Nephron progenitor cell (in vitro differentiated cells): ENCODE data around the gene POLR1A.

Experiments used
- DNase-seq: peaks from one replicate; pipeline ENCODE4 v3.0.0; 2021
- H3K27ac Mint-ChIP-seq: 2 replicates; pipeline ENCODE4 v1.8.0; 2021; ENCODE audit warnings: mild to moderate bottlenecking, moderate library complexity, mixed read lengths
- H3K27me3 Mint-ChIP-seq: 2 replicates; pipeline ENCODE4 v1.8.0; 2021; ENCODE audit warnings: mild to moderate bottlenecking, low read depth, mixed read lengths; ENCODE audit not compliant: poor library complexity
- H3K36me3 Mint-ChIP-seq: 2 replicates; pipeline ENCODE4 v1.8.0; 2021; ENCODE audit warnings: low read depth, mixed read lengths
- H3K4me1 Mint-ChIP-seq: 2 replicates; pipeline ENCODE4 v1.8.0; 2021; ENCODE audit warnings: mixed read lengths
- H3K4me3 Mint-ChIP-seq: 2 replicates; pipeline ENCODE4 v1.8.0; 2021; ENCODE audit warnings: mild to moderate bottlenecking, moderate library complexity, mixed read lengths
- H3K9me3 Mint-ChIP-seq: 2 replicates; pipeline ENCODE4 v1.8.0; 2021; ENCODE audit warnings: mild to moderate bottlenecking, moderate library complexity, mixed read lengths
- CTCF ChIP-seq: fragments of 200-600 bp; sonication (generic); IDR thresholded peaks from 2 replicates; pipeline ENCODE4 v1.5.0; 2021; ENCODE audit warnings: antibody characterized with exemption

The POLR1A gene

GRCh38 chr2:85981579-85982247 lies 124.0 kb downstream of the POLR1A start:
- Mint-ChIP-seq H3K4me3 (no peak overlapping the region), H3K27me3 (peaks cover 28% of the 10 kb centered on the region), H3K27ac (no peak overlapping the region), H3K4me1 (no peaks in the 10 kb centered on the region), H3K36me3 (no peaks in the 10 kb centered on the region), H3K9me3 (peaks cover 4% of the 10 kb centered on the region)
- DNase-seq: no peak
- no peak for TF ChIP-seq CTCF

- no peak for TF ChIP-seq CTCF
- Mint-ChIP-seq H3K27ac (no peak overlapping the region), H3K4me3 (no peak overlapping the region), H3K9me3 (no peaks in the 10 kb centered on the region), H3K4me1 (no peaks in the 10 kb centered on the region), H3K36me3 (no peaks in the 10 kb centered on the region), H3K27me3 (peaks cover 43% of the 10 kb centered on the region)
- DNase-seq: no peak
Measured at GRCh38 chr2:85978883-85979780, 126.6 kb downstream of the POLR1A start.

- Mint-ChIP-seq H3K4me1 (no peaks in the 10 kb centered on the region), H3K27ac (no peak overlapping the region), H3K9me3 (peaks cover 15% of the 10 kb centered on the region), H3K36me3 (no peaks in the 10 kb centered on the region), H3K27me3 (peaks cover 56% of the 10 kb centered on the region), H3K4me3 (no peak overlapping the region)
- DNase-seq: no peak
- TF ChIP-seq CTCF: no peak
Measured at GRCh38 chr2:85976106-85976920, 129.4 kb downstream of the POLR1A start.

GRCh38 chr2:85975581-85975980 lies 130.1 kb downstream of the POLR1A start:
- H3K36me3 Mint-ChIP-seq: no peaks in the 10 kb centered on the region
- H3K9me3 Mint-ChIP-seq: peaks cover 22% of the 10 kb centered on the region
- no peak overlapping the region for H3K4me3 Mint-ChIP-seq
- DNase-seq: no peak
- H3K27me3 Mint-ChIP-seq: peaks cover 53% of the 10 kb centered on the region
- peak overlapping the region; percentile 78 for H3K27ac Mint-ChIP-seq
- no peak for TF ChIP-seq CTCF
- no peaks in the 10 kb centered on the region for H3K4me1 Mint-ChIP-seq

- peaks cover 48% of the 10 kb centered on the region for H3K27me3 Mint-ChIP-seq
- H3K4me1 Mint-ChIP-seq: no peaks in the 10 kb centered on the region
- H3K27ac Mint-ChIP-seq: no peak overlapping the region
- peaks cover 28% of the 10 kb centered on the region for H3K9me3 Mint-ChIP-seq
- no peak overlapping the region for H3K4me3 Mint-ChIP-seq
- no peak for DNase-seq
- no peaks in the 10 kb centered on the region for H3K36me3 Mint-ChIP-seq
- TF ChIP-seq CTCF: no peak
Measured at GRCh38 chr2:85974390-85974789, 131.3 kb downstream of the POLR1A start.
